HepG2 (cell line): ENCODE results near the gene ZNF853. TPM values are rescaled to one million over a fixed set of nuclear protein-coding genes. Genes with fewer than 3 reads are reported as not detected.

Experiments used
- DMAP1 ChIP-seq: IDR thresholded peaks from 2 replicates; pipeline ENCODE4 v1.6.1; 2016
- ELF4 ChIP-seq: sonication (generic); formaldehyde crosslinking; IDR thresholded peaks from 2 replicates; pipeline ENCODE4 v1.5.0; 2020; ENCODE audit warnings: missing genetic modification reagents, mild to moderate bottlenecking, moderate library complexity, borderline replicate concordance
- FOXP1 ChIP-seq, 2 experiments: fragments of 450-650 bp in 1 of 2; IDR thresholded peaks; 2 replicates each; pipeline ENCODE4 v1.6.1; 2017 to 2018; ENCODE audit warnings: antibody characterized with exemption in 1 of 2
- GABPA ChIP-seq, 2 experiments: IDR thresholded peaks; 2 replicates each; pipeline ENCODE4 v1.6.1; 2011 to 2016; ENCODE audit warnings: low read depth in 2 of 2, low read length in 1 of 2, missing biosample characterization in 1 of 2, missing genetic modification characterization in 1 of 2
- NPAS2 ChIP-seq: sonication (generic); formaldehyde crosslinking; IDR thresholded peaks from 2 replicates; pipeline ENCODE4 v1.8.0; 2022; ENCODE audit warnings: mild to moderate bottlenecking, missing genetic modification reagents, borderline replicate concordance
- PHF20 ChIP-seq: sonication (generic); formaldehyde crosslinking; IDR thresholded peaks from 2 replicates; pipeline ENCODE4 v1.5.0; 2020; ENCODE audit warnings: mild to moderate bottlenecking, missing genetic modification reagents
- PRMT3 ChIP-seq: sonication (generic); formaldehyde crosslinking; IDR thresholded peaks from 2 replicates; pipeline ENCODE4 v1.8.1; 2022; ENCODE audit warnings: low read depth, mild to moderate bottlenecking, moderate library complexity, missing genetic modification reagents, borderline replicate concordance
- RBM22 ChIP-seq: fragments of 200-400 bp; formaldehyde crosslinking; optimal IDR thresholded peaks from 2 replicates; pipeline ENCODE3; 2017; ENCODE audit warnings: mild to moderate bottlenecking, low read length, moderate library complexity
- RFXANK ChIP-seq: IDR thresholded peaks from 2 replicates; pipeline ENCODE4 v1.6.1; 2016
- RXRA ChIP-seq: sonication (generic); formaldehyde crosslinking; IDR thresholded peaks from 2 replicates; pipeline ENCODE4 v1.5.1; 2020; ENCODE audit warnings: missing genetic modification reagents
- SPEN ChIP-seq: sonication (generic); formaldehyde crosslinking; IDR thresholded peaks from 2 replicates; pipeline ENCODE4 v1.5.1; 2020; ENCODE audit warnings: low read depth, mild to moderate bottlenecking, missing genetic modification reagents
- TP53 ChIP-seq: sonication (generic); formaldehyde crosslinking; conservative IDR thresholded peaks from 2 replicates; pipeline ENCODE4 v1.4.0; 2020; ENCODE audit warnings: missing genetic modification reagents
- TRIM24 ChIP-seq: sonication (generic); formaldehyde crosslinking; IDR thresholded peaks from 2 replicates; pipeline ENCODE4 v1.8.0; 2022; ENCODE audit warnings: mild to moderate bottlenecking, missing genetic modification reagents
- YY1 ChIP-seq: IDR thresholded peaks from 2 replicates; pipeline ENCODE4 v1.6.1; 2011; ENCODE audit warnings: low read length, low read depth, moderate library complexity, mild to moderate bottlenecking; ENCODE audit not compliant: insufficient read depth, insufficient replicate concordance
- ZFP36L2 ChIP-seq: sonication (generic); formaldehyde crosslinking; IDR thresholded peaks from 2 replicates; pipeline ENCODE4 v1.4.0; 2020; ENCODE audit warnings: missing genetic modification reagents
- ZNF501 ChIP-seq: sonication (generic); formaldehyde crosslinking; IDR thresholded peaks from 2 replicates; pipeline ENCODE4 v1.5.1; 2020; ENCODE audit warnings: mild to moderate bottlenecking, moderate library complexity, missing genetic modification reagents
- ZNF605 ChIP-seq: sonication (generic); formaldehyde crosslinking; IDR thresholded peaks from 2 replicates; pipeline ENCODE4 v1.8.0; 2022; ENCODE audit warnings: mild to moderate bottlenecking, missing genetic modification reagents
- ZNF616 ChIP-seq: sonication (generic); formaldehyde crosslinking; IDR thresholded peaks from 2 replicates; pipeline ENCODE4 v1.5.0; 2020; ENCODE audit warnings: low read depth, mild to moderate bottlenecking, missing genetic modification reagents
- polyA plus RNA-seq, 8 experiments: library from polyadenylated mRNA; depleted of rRNA in 3 of 8; stranded (reverse) in 7 of 8; unstranded in 1 of 8; fragments of >200 nt; fragmentation: Illumina TruSeq in 4 of 8; extraction: Trizol in 4 of 8; gene quantifications; 2 replicates each; pipeline versions ENCODE4 v1.2.1 to v1.2.3, GENCODE V29; 2011 to 2016; ENCODE audit warnings: low read depth in 4 of 8, missing spikeins in 1 of 8, mixed read lengths in 1 of 8; ENCODE audit not compliant: insufficient read depth in 1 of 8
- total RNA-seq, 5 experiments: library from RNA; depleted of rRNA; stranded (reverse); fragments of >200 nt; fragmentation: Illumina TruSeq; extraction: Trizol; gene quantifications; 2 replicates each; pipeline ENCODE4 v1.2.3, GENCODE V29; 2016; ENCODE audit warnings: low read depth in 1 of 5
- TF ChIP-seq, protein P1 (sequence below): sonication (generic); formaldehyde crosslinking; IDR thresholded peaks from 2 replicates; pipeline ENCODE4 v1.8.0; 2022; ENCODE audit warnings: low read depth, missing genetic modification reagents
- TF ChIP-seq, protein P2 (sequence below): IDR thresholded peaks from 2 replicates; pipeline ENCODE4 v1.6.1; 2016
- TF ChIP-seq, protein P3 (sequence below): IDR thresholded peaks from 2 replicates; pipeline ENCODE4 v1.4.0; 2020; ENCODE audit warnings: mild to moderate bottlenecking, missing genetic modification reagents
- TF ChIP-seq, protein P4 (sequence below): sonication (generic); formaldehyde crosslinking; IDR thresholded peaks from 2 replicates; pipeline ENCODE4 v1.4.0; 2020; ENCODE audit warnings: missing genetic modification reagents
- TF ChIP-seq, protein P5 (sequence below): IDR thresholded peaks from 2 replicates; pipeline ENCODE4 v1.6.1; 2016; ENCODE audit warnings: low read depth, borderline replicate concordance

Gene ZNF853
- total and polyA plus RNA-seq, 2 of the 13 experiments (the other 11 are each of a cell fraction or from before 2014, with no cell fraction given) = 2.1 to 6.2 TPM

DNA sequence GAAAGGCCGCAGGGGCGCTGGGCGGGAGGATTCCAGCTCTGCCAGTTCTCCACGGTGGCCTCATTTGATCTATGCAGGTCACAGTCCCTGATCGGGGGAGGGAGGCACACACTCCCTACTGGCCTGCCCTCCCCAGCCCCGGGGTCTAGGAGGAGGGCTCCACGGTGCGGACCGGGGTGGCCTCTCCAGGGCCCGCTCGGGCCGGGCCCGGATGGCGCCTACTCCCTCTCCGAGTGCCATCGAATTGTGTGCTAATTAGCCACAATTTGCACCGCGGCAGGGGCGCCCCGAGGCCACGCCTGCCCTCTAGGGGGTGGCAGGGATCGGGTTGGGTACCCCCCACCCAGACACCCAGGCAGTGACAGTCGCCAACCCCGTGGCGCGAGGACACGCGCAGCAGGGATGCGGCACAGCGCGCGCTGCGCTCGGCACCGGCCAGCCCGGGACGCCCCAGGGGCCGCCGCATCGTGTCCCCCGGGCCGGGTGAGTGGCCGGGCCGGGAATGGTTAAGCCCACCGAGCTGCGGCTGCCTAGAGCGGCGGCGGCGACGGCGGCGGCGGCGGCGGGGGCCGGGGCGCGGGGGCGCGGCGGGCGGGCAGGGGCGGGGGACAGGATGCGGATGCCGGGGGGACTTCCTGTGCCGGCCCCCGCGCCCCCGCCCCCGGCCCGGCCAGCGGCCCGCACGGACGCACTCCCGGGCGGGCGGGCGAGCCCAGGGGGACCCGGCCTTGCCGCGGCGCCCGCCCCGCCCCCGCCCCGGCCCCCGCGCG lies at the start of gene ZNF853 (continued):
- TF ChIP-seq GABPA (IDR thresholded peaks at IDR 0.05; ENCODE audit: low read depth, low read length) = peak; percentile 56; the same call in 1 of the 2 replicates
- TF ChIP-seq GABPA (CRISPR knock-in tag; IDR thresholded peaks at IDR 0.05; ENCODE audit: low read depth) = 0 out of 2 replicates have a peak, but pooled peaks have one; percentile 37
- TF ChIP-seq NPAS2 (CRISPR knock-in tag) = no peak
- TF ChIP-seq ZNF501 (CRISPR knock-in tag) = no peak
- no peak for TF ChIP-seq DMAP1 (CRISPR knock-in tag)
- TF ChIP-seq RFXANK = no peak
- TF ChIP-seq PHF20 = peak; percentile 45; the same call in 1 of the 2 replicates
- TF ChIP-seq, protein P1, sequence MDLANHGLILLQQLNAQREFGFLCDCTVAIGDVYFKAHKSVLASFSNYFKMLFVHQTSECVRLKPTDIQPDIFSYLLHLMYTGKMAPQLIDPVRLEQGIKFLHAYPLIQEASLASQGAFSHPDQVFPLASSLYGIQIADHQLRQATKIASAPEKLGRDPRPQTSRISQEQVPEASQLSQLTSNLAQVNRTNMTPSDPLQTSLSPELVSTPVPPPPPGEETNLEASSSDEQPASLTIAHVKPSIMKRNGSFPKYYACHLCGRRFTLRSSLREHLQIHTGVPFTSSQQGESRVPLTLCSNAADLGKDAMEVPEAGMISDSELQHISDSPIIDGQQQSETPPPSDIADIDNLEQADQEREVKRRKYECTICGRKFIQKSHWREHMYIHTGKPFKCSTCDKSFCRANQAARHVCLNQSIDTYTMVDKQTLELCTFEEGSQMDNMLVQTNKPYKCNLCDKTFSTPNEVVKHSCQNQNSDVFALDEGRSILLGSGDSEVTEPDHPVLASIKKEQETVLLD (CRISPR knock-in tag) = 0 out of 2 replicates have a peak, but pooled peaks have one; percentile 62
- TF ChIP-seq YY1 = peak; percentile 15
- TF ChIP-seq ZNF616 (CRISPR knock-in tag) = no peak
- TF ChIP-seq, protein P2, sequence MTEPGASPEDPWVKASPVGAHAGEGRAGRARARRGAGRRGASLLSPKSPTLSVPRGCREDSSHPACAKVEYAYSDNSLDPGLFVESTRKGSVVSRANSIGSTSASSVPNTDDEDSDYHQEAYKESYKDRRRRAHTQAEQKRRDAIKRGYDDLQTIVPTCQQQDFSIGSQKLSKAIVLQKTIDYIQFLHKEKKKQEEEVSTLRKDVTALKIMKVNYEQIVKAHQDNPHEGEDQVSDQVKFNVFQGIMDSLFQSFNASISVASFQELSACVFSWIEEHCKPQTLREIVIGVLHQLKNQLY (CRISPR knock-in tag) = no peak
- TF ChIP-seq FOXP1 (IDR thresholded peaks at IDR 0.05) = no peak
- no peak for TF ChIP-seq FOXP1 (CRISPR knock-in tag; IDR thresholded peaks at IDR 0.05)
- TF ChIP-seq ELF4 (CRISPR knock-in tag) = no peak
- no peak; the same call in 1 of the 2 replicates for TF ChIP-seq SPEN (CRISPR knock-in tag)
- TF ChIP-seq, protein P3, sequence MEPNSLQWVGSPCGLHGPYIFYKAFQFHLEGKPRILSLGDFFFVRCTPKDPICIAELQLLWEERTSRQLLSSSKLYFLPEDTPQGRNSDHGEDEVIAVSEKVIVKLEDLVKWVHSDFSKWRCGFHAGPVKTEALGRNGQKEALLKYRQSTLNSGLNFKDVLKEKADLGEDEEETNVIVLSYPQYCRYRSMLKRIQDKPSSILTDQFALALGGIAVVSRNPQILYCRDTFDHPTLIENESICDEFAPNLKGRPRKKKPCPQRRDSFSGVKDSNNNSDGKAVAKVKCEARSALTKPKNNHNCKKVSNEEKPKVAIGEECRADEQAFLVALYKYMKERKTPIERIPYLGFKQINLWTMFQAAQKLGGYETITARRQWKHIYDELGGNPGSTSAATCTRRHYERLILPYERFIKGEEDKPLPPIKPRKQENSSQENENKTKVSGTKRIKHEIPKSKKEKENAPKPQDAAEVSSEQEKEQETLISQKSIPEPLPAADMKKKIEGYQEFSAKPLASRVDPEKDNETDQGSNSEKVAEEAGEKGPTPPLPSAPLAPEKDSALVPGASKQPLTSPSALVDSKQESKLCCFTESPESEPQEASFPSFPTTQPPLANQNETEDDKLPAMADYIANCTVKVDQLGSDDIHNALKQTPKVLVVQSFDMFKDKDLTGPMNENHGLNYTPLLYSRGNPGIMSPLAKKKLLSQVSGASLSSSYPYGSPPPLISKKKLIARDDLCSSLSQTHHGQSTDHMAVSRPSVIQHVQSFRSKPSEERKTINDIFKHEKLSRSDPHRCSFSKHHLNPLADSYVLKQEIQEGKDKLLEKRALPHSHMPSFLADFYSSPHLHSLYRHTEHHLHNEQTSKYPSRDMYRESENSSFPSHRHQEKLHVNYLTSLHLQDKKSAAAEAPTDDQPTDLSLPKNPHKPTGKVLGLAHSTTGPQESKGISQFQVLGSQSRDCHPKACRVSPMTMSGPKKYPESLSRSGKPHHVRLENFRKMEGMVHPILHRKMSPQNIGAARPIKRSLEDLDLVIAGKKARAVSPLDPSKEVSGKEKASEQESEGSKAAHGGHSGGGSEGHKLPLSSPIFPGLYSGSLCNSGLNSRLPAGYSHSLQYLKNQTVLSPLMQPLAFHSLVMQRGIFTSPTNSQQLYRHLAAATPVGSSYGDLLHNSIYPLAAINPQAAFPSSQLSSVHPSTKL (CRISPR knock-in tag) = no peak
- no peak for TF ChIP-seq TP53
- TF ChIP-seq, protein P4, sequence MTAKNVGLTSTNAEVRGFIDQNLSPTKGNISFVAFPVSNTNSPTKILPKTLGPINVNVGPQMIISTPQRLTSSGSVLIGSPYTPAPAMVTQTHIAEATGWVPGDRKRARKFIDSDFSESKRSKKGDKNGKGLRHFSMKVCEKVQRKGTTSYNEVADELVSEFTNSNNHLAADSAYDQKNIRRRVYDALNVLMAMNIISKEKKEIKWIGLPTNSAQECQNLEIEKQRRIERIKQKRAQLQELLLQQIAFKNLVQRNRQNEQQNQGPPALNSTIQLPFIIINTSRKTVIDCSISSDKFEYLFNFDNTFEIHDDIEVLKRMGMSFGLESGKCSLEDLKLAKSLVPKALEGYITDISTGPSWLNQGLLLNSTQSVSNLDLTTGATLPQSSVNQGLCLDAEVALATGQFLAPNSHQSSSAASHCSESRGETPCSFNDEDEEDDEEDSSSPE (CRISPR knock-in tag) = no peak
- TF ChIP-seq, protein P5, sequence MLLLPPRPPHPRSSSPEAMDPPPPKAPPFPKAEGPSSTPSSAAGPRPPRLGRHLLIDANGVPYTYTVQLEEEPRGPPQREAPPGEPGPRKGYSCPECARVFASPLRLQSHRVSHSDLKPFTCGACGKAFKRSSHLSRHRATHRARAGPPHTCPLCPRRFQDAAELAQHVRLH (CRISPR knock-in tag) = no peak
- TF ChIP-seq ZNF605 = no peak
- no peak for TF ChIP-seq PRMT3
- TF ChIP-seq TRIM24 = no peak
- TF ChIP-seq ZFP36L2 (CRISPR knock-in tag) = no peak
- no peak for TF ChIP-seq RBM22
- TF ChIP-seq RXRA = peak; percentile 30; the same call in 1 of the 2 replicates
